ENCODE results near the gene NCOA5.

NCOA5 gene

DNA sequence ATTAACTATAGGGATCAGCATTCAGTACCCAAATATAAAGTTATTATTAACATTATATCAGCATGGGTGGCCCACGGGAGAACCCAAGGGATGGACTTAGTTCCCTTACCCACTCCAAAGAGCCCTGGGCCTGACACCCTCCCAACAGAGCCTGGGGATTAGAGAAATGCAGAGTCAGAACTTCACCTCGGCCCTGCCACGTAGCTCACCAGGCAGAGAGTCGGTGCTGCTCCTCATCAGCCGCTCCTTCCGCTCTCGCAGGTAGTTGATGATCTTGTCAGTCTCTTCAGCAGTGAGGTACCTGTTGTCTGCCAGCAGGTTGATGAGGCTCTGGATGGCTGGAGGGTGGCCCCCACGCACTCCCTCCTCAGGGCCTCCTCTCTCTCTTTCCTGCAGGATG, 26.6 kb downstream of the NCOA5 start (continued):
- TF ChIP-seq, protein P1, sequence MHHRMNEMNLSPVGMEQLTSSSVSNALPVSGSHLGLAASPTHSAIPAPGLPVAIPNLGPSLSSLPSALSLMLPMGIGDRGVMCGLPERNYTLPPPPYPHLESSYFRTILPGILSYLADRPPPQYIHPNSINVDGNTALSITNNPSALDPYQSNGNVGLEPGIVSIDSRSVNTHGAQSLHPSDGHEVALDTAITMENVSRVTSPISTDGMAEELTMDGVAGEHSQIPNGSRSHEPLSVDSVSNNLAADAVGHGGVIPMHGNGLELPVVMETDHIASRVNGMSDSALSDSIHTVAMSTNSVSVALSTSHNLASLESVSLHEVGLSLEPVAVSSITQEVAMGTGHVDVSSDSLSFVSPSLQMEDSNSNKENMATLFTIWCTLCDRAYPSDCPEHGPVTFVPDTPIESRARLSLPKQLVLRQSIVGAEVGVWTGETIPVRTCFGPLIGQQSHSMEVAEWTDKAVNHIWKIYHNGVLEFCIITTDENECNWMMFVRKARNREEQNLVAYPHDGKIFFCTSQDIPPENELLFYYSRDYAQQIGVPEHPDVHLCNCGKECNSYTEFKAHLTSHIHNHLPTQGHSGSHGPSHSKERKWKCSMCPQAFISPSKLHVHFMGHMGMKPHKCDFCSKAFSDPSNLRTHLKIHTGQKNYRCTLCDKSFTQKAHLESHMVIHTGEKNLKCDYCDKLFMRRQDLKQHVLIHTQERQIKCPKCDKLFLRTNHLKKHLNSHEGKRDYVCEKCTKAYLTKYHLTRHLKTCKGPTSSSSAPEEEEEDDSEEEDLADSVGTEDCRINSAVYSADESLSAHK (tag by site-specific recombination; IDR thresholded peaks at IDR 0.05), result no peak

GRCh38 chr20:46062621-46063020, 27.1 kb downstream of the NCOA5 start:
- peaks cover 36 to 73% of the 10 kb centered on the region in 2 experiments for H3K36me3 ChIP-seq (ENCODE audit: control insufficient read depth in 2 of 2, insufficient read depth in 1 of 2, low read length in 2 of 2)
- no peaks in the 10 kb centered on the region for H3K4me1 ChIP-seq (ENCODE audit: control insufficient read depth, insufficient read depth, low read length)
- TF ChIP-seq ZBTB48 (tag by site-specific recombination; IDR thresholded peaks at IDR 0.05) (no peak), MEIS1 (CRISPR knock-in tag; IDR thresholded peaks at IDR 0.05; ENCODE audit: borderline replicate concordance) (no peak), AEBP2 (tag by site-specific recombination; IDR thresholded peaks at IDR 0.05; ENCODE audit: borderline replicate concordance) (no peak), ZNF266 (tag by site-specific recombination; IDR thresholded peaks at IDR 0.05; ENCODE audit: low read depth) (no peak), ZNF449 (tag by site-specific recombination; IDR thresholded peaks at IDR 0.05) (no peak)
- TF ChIP-seq, protein P2, sequence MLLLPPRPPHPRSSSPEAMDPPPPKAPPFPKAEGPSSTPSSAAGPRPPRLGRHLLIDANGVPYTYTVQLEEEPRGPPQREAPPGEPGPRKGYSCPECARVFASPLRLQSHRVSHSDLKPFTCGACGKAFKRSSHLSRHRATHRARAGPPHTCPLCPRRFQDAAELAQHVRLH (tag by site-specific recombination; IDR thresholded peaks at IDR 0.05), result no peak
- H3K9me3 ChIP-seq (ENCODE audit: control insufficient read depth, insufficient read depth, low read depth, low read length), result no peaks in the 10 kb centered on the region
- no peak overlapping the region for H3K27ac ChIP-seq (ENCODE audit: extremely low read depth, low read depth, low read length)
- CTCF ChIA-PET, result no interaction called here
- H3K4me3 ChIP-seq (ENCODE audit: low read depth, low read length), result no peak overlapping the region
- POLR2A ChIA-PET, result no interaction called here

DNA sequence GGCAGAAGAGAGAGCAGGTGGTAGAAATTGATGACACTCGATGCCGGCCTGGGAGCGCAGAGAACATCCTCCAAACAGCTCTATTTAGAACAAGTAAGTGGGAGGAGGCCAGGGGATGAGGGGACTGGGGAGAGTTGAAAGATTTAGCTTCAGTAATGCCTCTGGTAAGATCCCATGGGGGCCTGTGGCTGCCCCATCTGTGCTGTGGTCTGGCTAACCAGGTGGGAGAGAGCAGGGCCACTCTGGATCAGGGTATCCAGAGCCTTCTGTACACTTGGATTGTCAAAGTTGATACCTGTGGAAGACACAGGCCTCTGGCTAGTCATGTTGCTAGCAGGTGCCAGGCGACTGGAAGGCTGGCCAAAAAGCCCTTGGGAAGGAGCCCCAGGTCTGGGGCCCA, 27.6 kb downstream of the NCOA5 start:
- ChIA-PET POLR2A (no interaction called here), CTCF (no interaction called here)
- TF ChIP-seq ZBTB26 (tag by site-specific recombination; optimal IDR thresholded peaks at IDR 0.05) (no peak), ZNF274 (IDR thresholded peaks at IDR 0.05; ENCODE audit: low read length) (no peak), ZNF274 (tag by site-specific recombination; IDR thresholded peaks at IDR 0.05; ENCODE audit: borderline replicate concordance) (no peak), ZNF76 (tag by site-specific recombination; IDR thresholded peaks at IDR 0.05; ENCODE audit: borderline replicate concordance, low read depth) (no peak), ZNF571 (tag by site-specific recombination; IDR thresholded peaks at IDR 0.05) (no peak), ZNF664 (tag by site-specific recombination; IDR thresholded peaks at IDR 0.05) (no peak)
- TF ChIP-seq, protein P1 (tag by site-specific recombination; IDR thresholded peaks at IDR 0.05), result no peak
- no peak overlapping the region for H3K27ac ChIP-seq (ENCODE audit: extremely low read depth, low read depth, low read length)
- H3K4me1 ChIP-seq (ENCODE audit: control insufficient read depth, insufficient read depth, low read length), result no peaks in the 10 kb centered on the region
- no peaks in the 10 kb centered on the region for H3K9me3 ChIP-seq (ENCODE audit: control insufficient read depth, insufficient read depth, low read depth, low read length)
- H3K36me3 ChIP-seq (ENCODE audit: control insufficient read depth in 2 of 2, insufficient read depth in 1 of 2, low read length in 2 of 2), result peaks cover 32 to 70% of the 10 kb centered on the region in 2 experiments
- H3K4me3 ChIP-seq (ENCODE audit: low read depth, low read length), result no peak overlapping the region

Data from HEK293 (cell line).